Placental pericyte (primary cell): ENCODE measurements around the gene OGG1. TPM values are rescaled to one million over a fixed set of nuclear protein-coding genes. Genes with fewer than 3 reads are reported as not detected.

ENCODE experiments used
- total RNA-seq: library from RNA; depleted of rRNA; stranded (reverse); fragments of >200 nt; gene quantifications from 2 replicates; pipeline ENCODE4 v1.2.3, GENCODE V29; 2012

Gene OGG1
- total RNA-seq: 25.6 and 34.9 TPM in 2 replicates

DNA sequence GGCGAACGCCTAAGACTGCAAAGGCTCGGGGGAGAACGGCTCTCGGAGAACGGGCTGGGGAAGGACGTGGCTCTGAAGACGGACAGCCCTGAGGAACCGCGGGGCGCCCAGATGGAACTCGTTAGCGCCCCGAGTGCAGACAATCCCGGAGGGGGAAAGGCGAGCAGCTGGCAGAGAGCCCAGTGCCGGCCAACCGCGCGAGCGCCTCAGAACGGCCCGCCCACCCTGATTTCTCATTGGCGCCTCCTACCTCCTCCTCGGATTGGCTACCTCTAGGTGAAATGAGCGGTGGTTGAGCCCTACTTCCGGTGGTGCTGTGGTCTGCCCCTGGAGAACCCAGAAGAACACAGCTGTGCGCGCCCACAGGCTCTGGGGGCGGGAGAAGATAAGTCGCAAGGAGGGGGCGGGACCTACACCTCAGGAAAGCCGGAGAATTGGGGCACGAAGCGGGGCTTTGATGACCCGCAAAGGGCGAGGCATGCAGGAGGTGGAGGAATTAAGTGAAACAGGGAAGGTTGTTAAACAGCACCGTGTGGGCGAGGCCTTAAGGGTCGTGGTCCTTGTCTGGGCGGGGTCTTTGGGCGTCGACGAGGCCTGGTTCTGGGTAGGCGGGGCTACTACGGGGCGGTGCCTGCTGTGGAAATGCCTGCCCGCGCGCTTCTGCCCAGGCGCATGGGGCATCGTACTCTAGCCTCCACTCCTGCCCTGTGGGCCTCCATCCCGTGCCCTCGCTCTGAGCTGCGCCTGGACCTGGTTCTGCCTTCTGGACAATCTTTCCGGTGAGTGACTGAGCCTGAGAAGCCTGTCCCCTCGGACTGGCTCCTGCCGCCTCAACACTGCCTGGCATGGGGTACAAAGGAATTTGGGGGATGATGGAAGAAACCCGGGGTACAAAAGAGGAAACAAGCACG is at the start of gene OGG1:
OGG1 (plus strand) TSS at position 308 of the 911 bp plus-strand sequence; CDS start at position 643, 335 bp downstream.

DNA sequence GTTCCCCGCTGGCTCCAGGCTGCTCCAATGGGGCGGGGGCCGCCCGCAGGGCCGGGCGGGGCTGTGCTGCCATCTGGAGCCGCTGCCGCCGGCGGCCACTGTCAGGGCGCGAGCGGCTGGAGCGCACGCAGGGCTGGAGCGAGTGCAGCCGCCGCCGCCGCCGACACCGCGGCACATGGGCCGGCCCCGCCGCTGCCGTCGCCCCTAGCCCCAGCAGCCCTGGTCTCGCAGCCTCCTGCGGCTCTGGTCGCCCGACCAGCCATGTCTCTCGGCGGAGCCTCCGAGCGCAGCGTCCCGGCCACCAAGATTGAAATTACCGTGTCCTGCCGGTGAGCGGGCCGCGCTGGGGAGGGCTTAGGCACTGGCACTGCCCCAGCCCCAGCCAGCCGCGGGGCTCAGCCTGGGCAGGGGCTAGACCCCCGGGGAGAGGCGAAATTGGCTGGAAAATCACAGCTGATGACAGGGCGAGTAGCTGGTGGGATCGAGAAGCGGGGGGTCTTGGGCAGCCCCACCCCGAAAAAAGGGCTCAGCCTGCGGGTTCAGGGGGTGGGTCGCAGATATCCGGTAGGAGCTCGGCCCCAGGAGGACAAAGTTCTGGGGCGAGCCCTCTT is 45.9 kb upstream of the OGG1 start, which contains the start of gene CPNE9:
CPNE9 (plus strand) TSS at position 98 of the 611 bp plus-strand sequence; CDS start at position 262, 164 bp downstream.

DNA sequence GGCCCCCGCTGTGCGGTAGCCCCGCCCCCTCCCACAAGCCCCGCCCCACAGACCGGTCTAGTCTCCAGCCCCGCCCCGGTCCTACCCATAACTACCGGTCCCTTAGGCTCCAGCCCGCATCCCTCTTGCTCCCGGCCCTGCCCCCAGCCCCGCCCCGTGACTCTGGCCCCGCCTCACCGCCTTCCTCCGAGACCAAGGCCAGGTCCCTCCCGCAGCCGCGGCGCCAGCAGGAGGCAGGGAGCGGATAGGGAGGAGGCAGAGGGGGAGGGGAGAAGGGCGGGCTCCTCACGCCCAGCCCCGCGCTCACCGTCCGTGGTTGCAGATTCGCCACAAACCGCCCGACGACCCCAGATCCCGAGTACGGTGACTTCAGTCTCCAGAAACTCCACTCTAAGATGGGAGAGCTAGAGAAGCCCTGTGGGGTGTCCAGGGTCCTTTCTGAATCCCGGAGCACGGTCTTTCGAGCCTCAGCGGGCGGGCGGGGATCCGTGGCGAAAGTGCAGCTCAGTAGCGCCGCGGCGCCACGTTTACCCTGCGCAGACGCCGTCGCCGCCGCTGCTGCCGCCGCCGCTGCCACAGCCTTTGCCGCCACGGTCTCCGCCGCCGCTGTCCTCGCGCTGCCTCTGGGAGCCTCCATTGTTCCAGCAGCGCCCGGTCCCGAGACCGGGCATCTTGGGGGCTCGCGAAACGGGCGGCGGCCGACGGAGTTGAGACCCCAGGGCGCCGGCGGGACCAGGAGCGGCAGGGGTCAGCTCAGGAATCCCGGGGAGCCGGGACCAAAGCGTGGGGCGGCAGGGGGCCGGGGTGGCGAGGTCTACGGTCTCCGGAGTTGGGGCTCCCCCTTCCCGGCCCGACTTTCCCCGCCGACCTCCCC is 18.3 kb upstream of the OGG1 start, which contains the start of gene BRPF1:
BRPF1 (plus strand) TSS at position 530 of the 874 bp plus-strand sequence. CDS start 2,406 bp downstream, outside the sequence.

DNA sequence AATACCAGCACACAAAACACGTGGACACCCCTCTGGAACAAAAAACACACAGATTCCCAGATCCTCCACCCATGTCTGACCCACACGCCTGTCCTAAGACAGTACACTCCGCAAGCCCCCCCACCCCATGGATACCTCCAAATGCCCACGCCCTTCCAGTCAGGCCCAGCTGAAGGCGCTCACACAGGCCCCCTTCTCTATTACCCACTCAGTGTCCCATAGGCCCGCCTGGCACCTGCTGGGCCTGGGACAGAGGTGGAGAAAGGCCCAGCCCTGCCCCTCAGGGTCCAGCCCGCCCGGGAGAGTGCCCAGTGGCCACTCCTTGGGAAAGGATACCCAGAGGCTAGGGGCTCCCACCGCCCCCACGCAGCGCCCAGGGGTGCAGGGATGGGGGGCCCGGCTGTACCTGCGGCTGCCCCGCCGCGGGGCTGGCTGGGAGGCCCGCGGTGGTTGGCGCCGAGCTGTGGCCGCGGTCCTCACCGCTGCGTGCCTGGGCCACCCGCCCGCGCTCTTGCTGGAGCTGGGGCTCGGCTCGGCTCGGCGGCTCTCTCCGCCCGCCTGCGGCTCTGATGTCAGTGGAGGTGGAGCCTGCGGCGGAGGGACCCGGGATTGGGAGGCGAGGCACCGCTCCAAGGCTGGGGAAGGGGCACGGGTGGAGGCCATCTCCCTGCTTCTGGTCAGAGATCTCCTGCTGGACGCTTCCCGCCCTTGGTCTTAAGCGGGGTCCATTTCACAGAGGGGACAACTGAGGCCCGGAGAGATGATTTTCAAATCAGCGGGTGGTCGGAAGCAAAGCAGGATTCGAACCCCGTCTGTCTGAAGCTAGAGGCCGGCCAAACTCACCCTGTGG is 19.9 kb downstream of the OGG1 start, which contains the start of gene CAMK1:
CAMK1 (minus strand) TSS at position 522 of the 850 bp plus-strand sequence. CDS start 2,198 bp downstream, outside the sequence.

DNA sequence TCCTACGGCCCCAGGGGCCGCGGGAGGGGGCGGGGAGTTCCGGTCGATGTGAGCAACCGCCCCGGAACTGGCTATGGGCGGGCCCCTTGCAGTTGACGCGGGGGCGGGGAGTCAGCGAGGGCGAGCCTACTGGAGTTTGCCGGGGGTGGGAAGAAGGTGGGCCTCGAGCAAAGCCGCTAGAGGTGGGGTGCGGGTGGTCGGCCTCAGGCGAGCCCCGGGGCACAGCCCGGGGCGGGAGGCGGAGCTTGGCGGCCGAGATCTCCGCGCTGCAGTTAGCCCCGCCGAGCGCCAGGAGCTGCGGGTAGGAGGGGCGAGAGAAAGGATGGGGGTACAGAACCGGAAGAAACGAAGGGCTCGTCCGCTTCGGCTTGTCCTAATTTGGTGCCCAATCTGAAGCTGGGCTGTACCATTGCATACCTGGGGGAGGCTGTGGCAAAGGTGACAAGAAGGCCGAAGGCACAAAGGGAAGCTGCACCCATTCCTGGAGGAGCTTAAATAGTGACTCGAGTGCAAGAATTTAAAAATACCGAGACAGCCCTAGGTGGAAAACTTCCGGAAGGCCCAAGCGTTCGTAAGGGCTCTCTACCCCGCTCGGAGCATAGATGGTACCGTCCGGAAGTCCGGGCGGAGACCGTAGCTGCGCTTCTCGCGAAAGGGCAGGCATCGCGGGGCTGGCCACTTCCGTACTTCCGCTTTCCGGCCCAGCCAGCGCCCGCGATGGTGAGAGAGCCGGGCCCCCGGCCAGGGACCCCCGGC is 42.8 kb downstream of the OGG1 start, which contains the start of the genes ARPC4 and TADA3:
ARPC4 (plus strand) TSS at position 678 of the 756 bp plus-strand sequence; CDS start at position 718, 40 bp downstream.
TADA3 (minus strand) TSS at position 69 of the 756 bp plus-strand sequence. CDS start 1,007 bp downstream, outside the sequence.

Other genes starting within 250 kb of the OGG1 start
- gene LHFPL4, start 196.1 kb upstream of the OGG1 start, total RNA-seq: not detected in 2 replicates
- gene MTMR14, start 100.4 kb upstream of the OGG1 start, total RNA-seq: 49.8 and 53.6 TPM in 2 replicates
- not detected in 2 replicates for gene CPNE9, start 46.1 kb upstream of the OGG1 start, total RNA-seq
- 20.8 and 30.4 TPM in 2 replicates for gene BRPF1, start 18.2 kb upstream of the OGG1 start, total RNA-seq
- 13.3 and 25.2 TPM in 2 replicates for gene CAMK1, start 20.0 kb downstream of the OGG1 start, total RNA-seq
- 79.0 and 108 TPM in 2 replicates for gene TADA3, start 42.5 kb downstream of the OGG1 start, total RNA-seq
- 147 and 327 TPM in 2 replicates for gene ARPC4, start 43.1 kb downstream of the OGG1 start, total RNA-seq
- 23.0 and 32.6 TPM in 2 replicates for gene TTLL3, start 60.3 kb downstream of the OGG1 start, total RNA-seq
- 29.8 and 36.2 TPM in 2 replicates for gene RPUSD3, start 94.1 kb downstream of the OGG1 start, total RNA-seq
- not detected in 2 replicates for gene CIDEC, start 130.3 kb downstream of the OGG1 start, total RNA-seq
- gene JAGN1, start 140.7 kb downstream of the OGG1 start, total RNA-seq: 30.6 and 46.0 TPM in 2 replicates
- gene IL17RE, start 152.9 kb downstream of the OGG1 start, total RNA-seq: 0.72 and 0.88 TPM in 2 replicates
- 43.4 and 46.4 TPM in 2 replicates for gene IL17RC, start 167.1 kb downstream of the OGG1 start, total RNA-seq
- 13.3 and 104 TPM in 2 replicates for gene CRELD1, start 183.9 kb downstream of the OGG1 start, total RNA-seq
- gene PRRT3, start 202.5 kb downstream of the OGG1 start, total RNA-seq: 2.6 and 2.7 TPM in 2 replicates
- gene EMC3, start 236.9 kb downstream of the OGG1 start, total RNA-seq: 53.7 and 56.7 TPM in 2 replicates